OCI-M2 (cell line): Measurements from ENCODE around the gene PUM1.
"Not testable (repeated sequence)": the region's sequence is repeated elsewhere in the genome, so short reads cannot be mapped to it uniquely, and the experiment has no call there.

ENCODE experiments used
- DNase-seq: peaks from one replicate; lab custom pipeline; 2025; ENCODE audit not compliant: unreplicated experiment; lab: John Stamatoyannopoulos, UW

The PUM1 gene

GRCh38 chr1:30966690-30967369 is 98.7 kb downstream of the PUM1 start:
- no peak for DNase-seq

DNA sequence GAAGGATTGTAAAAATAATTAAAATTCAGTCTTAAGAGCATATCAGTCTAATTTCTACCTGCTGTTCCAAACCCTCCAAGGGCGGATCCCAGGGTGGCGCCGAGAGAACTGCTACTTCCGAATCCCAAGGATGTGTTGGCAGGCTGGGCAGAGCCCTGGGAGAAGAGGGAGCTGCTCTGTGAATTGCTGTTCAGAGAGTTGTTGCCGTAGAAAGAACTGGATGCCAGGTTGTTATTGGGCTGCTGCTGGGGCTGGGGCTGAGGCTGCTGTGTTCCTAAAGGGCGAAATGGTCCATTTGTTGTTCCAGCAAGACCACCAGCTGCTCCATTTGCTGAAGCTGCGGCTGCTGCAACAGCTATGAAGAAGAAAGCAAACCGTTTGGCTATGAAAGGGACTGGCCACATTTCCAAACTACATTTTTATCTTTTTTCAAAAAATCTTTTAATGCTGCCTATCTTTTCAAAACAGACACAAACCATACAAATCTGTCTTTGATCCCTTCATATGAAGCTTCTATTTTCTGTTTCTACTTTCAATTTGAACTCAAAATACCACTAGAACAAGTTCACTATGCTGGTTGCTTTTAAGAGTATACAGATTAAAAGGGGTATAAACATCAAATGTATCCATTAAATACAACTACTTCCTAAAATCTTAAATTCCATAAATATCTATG is 99.5 kb downstream of the PUM1 start:
- no peak for DNase-seq

DNA sequence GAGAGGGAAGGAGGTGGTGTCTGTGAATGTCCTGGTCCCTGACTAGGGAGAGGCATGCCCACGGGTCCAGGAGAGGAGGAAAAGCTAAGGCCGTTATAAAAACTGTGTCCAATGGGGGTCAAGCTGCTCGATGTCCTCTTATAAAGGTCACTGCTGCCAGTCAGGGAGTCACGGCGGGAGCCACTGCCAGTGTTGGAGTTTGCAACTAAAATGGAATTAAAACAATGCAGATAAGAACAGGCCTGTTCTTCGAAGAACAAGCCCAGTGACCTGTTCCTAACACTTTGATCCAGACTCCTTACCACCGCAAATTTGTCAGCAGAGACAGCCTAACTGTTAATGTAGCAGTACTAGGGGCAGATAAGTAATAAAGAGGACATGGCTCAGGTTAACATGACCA is 100.8 kb downstream of the PUM1 start:
- DNase-seq, result no peak

DNA sequence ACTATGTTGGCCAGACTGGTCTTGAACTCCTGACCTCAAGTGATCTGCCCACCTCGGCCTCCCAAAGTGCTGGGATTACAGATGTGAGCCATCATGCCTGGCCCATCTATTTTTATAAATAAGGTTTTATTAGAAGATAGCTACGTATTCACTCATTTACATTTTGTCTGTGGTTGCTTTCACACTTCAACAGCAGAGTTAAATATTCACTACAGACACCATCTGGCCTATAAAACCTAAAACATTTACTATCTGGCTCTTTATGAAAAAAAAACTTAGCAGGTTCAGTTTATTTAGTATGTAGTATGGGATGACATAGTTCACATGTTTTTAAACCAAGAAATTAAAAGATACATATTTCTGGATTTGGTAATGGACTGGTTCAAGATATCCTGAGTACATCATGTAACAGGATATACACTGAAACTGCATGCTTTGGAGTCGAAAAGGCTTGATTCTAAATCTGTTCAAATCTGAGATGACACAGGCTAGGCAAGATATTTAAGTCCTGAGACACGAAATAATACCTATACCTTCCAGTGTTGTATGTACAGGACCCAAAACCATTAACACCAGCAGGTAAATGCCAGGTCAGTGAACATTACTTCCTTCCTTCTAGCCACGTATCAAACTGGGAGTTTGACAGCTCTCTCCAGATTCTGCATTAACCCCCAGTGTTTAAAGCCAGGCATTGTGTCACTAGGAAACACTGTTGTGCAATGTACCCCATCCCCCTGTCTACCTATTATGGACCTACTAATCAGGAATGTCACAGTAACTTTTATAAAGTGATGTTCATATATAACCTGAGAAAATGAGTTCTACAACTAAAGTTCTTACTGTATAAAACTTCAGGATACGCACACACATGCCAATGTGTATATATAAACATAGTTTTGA is 102.7 kb downstream of the PUM1 start:
- DNase-seq, result no peak

DNA sequence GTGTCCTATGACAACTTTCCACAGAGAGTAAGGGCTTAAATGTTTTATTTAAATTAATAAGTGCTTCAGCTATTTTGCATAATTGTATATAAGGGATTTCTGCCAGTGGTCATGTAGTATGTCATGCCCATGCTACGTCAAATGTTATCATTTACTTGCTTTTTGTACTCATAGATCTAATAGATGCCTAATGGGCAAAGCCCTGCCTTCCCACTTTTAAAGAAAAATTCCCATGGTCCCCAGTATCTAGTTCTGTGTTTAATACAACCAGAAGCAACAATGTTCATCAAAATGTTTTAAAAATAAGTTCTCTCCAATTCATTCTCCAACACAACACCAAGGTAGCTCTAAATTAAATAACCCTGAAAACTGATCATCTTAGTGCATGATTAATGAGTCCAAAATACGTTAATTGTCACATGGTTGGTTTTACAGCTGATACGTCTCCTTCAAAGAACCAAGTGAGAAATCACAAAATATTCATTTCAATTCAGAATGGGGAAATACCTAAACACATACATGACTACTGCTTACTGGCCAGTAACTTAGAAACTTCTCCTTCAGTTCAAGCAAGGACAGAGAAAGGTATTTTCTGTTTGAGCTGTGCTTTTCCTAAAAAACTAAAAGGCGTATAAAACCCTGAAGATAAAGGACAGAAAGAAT is 107.8 kb downstream of the PUM1 start:
- no peak for DNase-seq

GRCh38 chr1:30955448-30956015 is 110.0 kb downstream of the PUM1 start:
- no peak for DNase-seq

DNA sequence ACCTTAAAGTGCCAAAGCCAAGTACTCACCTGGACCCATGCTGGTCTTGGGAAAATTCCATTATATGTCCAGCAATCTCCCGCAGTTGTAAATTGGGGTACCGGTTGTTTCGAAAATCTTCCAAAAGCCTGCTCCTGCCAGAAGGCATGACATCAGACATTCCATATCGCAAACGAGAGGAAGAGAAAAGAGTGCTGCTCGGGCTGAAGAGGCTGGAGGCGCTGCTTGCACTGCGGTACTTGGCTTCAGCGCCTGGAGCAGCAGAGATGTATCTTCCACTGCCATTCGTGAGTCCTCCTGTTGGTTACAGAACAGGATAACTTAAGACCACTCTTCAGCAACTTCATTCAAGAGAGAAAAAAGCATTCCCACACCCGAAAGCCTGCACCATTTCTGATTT is 111.8 kb downstream of the PUM1 start:
- DNase-seq, result no peak

- no peak for DNase-seq
Observed at GRCh38 chr1:30952098-30952497, 113.4 kb downstream of the PUM1 start.

- DNase-seq, result no peak
Observed at GRCh38 chr1:30950700-30951099, 114.8 kb downstream of the PUM1 start.

DNA sequence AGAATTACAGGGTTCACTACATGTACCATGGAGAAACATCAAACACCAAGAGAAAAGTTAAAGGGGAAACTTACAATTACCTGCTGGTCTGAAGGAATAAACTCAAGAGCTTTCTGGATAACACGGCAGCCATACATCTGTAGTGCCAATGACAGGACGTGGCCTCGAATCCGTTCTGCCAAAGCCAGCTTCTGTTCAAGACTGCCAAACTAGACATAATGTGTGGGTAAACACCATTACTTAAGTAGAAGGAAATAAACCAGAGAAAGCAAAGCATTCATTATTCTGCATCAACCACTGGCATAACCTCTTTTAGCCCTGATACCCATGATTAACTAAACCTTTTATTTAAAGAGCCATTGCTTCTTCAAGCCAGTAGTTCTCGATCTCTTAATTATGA is 115.5 kb downstream of the PUM1 start:
- no peak for DNase-seq

- DNase-seq, result not testable (repeated sequence)
Observed at GRCh38 chr1:30949487-30949838, 116.1 kb downstream of the PUM1 start.

- DNase-seq, result not testable (repeated sequence)
Observed at GRCh38 chr1:30948813-30949486, 116.6 kb downstream of the PUM1 start.

GRCh38 chr1:30948278-30948677 is 117.2 kb downstream of the PUM1 start:
- DNase-seq, result no peak

GRCh38 chr1:30947212-30947611 is 118.3 kb downstream of the PUM1 start:
- DNase-seq, result no peak

- DNase-seq, result no peak
Observed at GRCh38 chr1:30942326-30942963, 123.1 kb downstream of the PUM1 start.

DNA sequence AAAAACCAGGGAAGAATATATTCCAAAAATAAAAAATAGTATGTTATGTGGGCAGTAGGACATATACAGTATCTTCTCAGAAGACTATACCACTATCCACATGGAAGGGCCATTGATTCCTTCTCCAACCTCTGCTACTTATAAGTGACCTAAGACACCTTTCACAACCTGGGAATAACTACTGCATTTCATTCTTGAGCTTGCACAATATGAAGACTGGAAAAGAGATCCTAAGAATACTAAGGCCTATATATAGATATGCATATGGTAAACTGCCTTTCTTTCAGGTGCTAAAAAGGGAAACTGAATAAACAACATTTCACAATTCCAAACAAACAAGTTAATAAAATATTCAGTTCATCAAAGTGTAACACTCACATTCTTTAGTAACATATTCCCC is 125.0 kb downstream of the PUM1 start:
- no peak for DNase-seq

DNA sequence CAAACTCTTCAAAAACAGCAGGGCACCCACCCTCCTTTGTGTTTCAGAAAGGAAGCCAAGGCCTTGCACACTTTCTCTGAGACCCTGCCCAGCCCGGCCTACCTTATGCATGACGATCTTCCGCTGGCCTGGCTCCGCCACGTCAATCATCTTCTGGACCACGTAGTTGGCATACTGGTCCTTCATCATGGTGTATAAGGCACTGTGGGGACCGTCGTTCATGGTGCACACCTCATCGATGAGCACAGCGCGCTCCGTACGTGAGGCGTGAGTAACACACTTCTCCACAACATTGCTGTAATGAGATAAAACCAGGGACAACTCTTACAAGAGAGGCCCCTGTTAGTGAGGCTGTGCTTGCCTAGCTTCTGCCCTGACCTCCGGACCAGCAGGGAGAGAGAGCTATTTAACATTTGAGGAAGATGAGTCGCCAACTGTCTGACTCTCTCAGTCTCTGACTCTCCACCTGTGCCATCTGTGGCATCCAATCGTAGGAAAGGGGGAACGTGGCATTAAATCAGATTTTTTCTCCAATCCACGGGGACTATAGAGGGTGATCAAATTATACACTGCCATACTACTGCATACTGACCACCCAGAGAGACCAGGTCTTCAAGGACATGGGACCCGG is 128.9 kb downstream of the PUM1 start:
- no peak for DNase-seq

- DNase-seq, result not testable (repeated sequence)
Observed at GRCh38 chr1:30935758-30936157, 129.8 kb downstream of the PUM1 start.

- DNase-seq, result no peak
Observed at GRCh38 chr1:30934613-30935012, 130.9 kb downstream of the PUM1 start.

DNA sequence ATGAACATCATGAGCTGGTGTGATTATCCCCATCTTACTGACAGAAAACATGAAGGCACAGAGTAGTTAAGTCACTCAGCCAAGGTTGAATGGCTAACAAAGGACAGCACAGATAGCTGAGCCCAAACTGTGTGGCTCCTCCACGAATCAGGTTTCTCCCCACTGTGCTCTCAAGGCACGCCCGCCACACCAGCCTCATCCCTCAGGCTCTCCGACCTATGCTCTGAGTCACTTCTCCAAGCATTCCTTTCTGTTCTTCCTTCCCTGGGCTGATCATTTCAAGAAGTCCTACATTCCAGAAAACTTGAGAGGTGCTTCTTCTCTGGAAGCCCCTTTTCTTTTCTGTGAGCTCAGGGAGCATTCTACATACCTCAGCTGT is 131.7 kb downstream of the PUM1 start:
- DNase-seq, result no peak
